ENCODE measurements around the gene EIF2A.

Gene EIF2A

GRCh38 chr3:150635526-150635925, 88.9 kb downstream of the EIF2A start:
- TF ChIP-seq, protein P1, sequence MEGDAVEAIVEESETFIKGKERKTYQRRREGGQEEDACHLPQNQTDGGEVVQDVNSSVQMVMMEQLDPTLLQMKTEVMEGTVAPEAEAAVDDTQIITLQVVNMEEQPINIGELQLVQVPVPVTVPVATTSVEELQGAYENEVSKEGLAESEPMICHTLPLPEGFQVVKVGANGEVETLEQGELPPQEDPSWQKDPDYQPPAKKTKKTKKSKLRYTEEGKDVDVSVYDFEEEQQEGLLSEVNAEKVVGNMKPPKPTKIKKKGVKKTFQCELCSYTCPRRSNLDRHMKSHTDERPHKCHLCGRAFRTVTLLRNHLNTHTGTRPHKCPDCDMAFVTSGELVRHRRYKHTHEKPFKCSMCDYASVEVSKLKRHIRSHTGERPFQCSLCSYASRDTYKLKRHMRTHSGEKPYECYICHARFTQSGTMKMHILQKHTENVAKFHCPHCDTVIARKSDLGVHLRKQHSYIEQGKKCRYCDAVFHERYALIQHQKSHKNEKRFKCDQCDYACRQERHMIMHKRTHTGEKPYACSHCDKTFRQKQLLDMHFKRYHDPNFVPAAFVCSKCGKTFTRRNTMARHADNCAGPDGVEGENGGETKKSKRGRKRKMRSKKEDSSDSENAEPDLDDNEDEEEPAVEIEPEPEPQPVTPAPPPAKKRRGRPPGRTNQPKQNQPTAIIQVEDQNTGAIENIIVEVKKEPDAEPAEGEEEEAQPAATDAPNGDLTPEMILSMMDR (IDR thresholded peaks at IDR 0.05) = no peak

Data from LNCAP (cell line).